SU-DHL-6 (cell line): Measurements from ENCODE around the gene RAPGEF4.

ENCODE experiments used
- CTCF ChIP-seq: fragments of 200-600 bp; sonication (generic); IDR thresholded peaks from one replicate; pipeline ENCODE4 v1.5.1; 2017; ENCODE audit warnings: antibody characterized with exemption, mild to moderate bottlenecking, low read length, moderate library complexity; ENCODE audit not compliant: insufficient read depth, poor library complexity, severe bottlenecking
- EZH2phosphoT487 ChIP-seq: fragments of 200-600 bp; sonication (generic), shearing (Covaris generic); conservative IDR thresholded peaks from 2 replicates; pipeline ENCODE4 v1.6.1; 2018; ENCODE audit warnings: mild to moderate bottlenecking, antibody characterized with exemption, low read length, moderate library complexity, mixed read lengths

GRCh38 chr2:172927641-172928357 is 192.2 kb downstream of the RAPGEF4 start:
- TF ChIP-seq CTCF = no peak
- TF ChIP-seq EZH2phosphoT487 = no peak
